NCI-H2081 (cell line): Measurements from ENCODE around the gene LTBP3.
A peak's percentile ranks its signal among the peaks of the same experiment; 100 is the strongest.

Experiments
- DNase-seq, 2 experiments: peaks; one replicate each; lab custom pipeline; 2025; lab: John Stamatoyannopoulos, UW

Gene LTBP3

GRCh38 chr11:65496304-65497140 is 61.6 kb downstream of the LTBP3 start:
- peak in 1 of 2 experiments; percentile 72 for DNase-seq

DNA sequence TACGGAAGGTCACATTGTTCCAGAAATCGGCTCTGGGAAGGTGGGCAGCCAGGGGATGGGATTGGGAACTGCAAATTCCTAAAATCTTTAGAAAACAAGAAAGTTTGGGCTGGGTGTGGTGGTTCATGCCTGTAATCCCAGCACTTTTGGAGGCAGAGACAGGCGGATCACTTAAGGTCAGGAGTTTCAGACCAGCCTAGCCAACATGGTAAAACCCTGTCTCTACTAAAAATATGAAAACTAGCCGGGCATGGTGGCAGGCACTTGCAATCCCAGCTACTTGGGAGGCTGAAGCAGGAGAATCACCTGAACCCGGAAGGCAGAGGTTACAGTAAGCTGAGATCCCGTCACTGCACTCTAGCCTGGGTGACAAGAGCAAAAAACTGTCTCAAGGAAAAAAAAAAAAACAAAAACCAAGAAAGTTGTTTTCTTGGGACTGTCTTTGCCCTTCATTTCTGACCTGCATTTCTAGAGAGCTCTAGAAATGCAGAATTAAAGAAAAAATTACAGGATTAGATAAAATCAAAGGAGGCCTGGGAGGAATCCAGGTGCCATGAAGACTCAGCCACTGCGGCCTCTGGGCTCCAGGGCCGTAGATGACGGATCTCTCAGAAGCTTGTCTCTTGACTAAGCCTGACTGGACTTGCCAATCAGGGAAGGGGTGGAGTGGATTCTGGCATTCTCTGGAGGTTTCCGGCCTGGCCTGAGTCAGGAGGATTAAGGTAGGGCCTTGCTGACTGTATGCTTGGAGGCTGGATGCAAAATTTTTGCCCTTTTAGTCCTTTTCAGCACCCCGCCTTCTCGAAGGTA is 64.6 kb downstream of the LTBP3 start:
- no peak for DNase-seq

- no peak for DNase-seq
These were observed 65.4 kb downstream of the LTBP3 start for GRCh38 chr11:65492637-65493366.

DNA sequence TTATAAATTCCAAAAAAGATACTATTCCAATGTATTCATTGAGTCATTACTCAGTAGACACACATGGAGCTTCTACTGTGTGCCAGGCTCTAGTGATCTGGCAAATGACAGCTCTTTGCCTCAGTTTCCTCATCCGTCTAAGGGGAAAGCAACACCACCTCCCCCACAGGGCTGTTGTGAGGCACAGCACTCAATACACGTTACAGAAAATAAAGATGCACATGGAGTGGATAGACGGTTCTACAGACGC is 65.8 kb downstream of the LTBP3 start:
- no peak for DNase-seq

DNA sequence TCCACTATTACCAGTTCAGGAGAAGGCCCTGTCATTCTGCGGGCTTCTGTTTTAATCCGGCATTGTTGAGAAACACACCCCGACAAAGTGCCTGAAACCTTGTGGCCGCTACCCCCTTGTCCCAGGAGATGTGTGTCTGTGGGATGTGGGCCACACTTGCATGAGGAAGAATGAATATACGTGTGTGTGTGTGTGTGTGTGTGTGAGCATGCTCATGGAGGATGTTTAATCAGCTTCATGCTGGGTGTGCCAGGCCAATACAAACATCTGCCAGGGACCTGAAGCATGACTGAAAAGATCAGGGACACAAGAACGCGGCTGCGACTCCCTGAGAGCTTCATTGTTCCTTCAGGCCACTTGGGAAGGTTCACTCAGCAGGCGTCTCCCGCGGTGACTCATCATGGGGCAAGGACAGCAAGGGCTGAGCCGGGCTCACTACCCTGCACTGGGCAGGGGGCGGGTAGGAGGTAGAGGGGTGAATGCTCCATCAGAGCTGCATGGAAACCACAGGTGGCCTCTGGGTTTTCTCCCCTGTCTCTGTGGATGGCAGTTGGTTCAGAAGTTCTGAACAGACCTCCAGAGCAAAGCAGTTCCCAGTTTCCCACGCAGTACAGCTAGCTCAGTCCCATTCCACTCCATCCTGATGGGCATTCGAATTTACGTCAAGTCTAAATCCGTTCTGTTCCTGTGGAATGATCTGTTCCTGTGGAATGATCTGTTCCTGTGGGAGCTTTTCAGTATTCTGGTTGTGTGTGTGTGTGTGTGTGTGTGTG is 66.4 kb downstream of the LTBP3 start:
- DNase-seq: peak; percentile 87 to 95

GRCh38 chr11:65491163-65491465 is 67.0 kb downstream of the LTBP3 start:
- no peak for DNase-seq

- no peak for DNase-seq
These were observed 68.3 kb downstream of the LTBP3 start for GRCh38 chr11:65489706-65490320.

DNA sequence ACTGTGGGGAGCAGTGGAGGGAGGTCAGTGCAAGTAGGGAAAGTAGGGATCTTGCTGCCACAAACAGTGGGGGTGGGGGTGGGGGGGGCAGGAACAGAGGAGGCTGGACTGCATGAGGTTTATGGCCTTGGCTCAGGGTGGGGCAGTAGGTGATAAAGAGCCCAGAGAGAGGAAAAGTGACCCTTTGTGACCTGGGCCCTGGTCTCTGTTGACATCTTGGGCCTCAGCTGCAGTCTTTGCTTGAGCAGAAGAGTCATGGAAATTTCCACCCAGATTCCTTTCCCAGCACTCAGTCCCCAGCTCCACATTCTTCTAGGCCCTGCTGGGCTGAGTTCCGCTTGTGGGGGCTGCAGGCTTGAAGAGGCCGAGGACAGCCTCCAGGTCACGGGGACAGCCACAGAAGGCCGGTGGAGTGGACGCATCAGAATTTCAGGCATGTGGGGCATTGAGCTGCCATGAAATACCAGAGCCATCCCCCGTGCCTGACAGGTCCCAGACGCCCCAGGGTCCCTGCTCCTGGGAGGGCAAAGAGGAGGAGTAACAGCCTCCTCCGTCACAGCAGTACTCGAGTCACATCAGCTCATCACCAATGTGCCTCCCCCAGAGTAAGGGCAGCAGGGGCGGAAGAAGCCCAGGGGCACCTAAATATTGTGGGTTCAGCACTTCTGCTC is 69.0 kb downstream of the LTBP3 start:
- DNase-seq: no peak
